Activated CD8-positive, alpha-beta memory T cell treated with anti-CD3 and anti-CD28 coated beads, Interleukin-2, amount 50 U/mL, for 48 hours (primary cell): ENCODE results near the gene LMBR1.
"Not testable (repeated sequence)": the region's sequence is repeated elsewhere in the genome, so short reads cannot be mapped to it uniquely, and the experiment has no call there.

Experiments
- DNase-seq: peaks from one replicate; pipeline ENCODE4 v3.0.0-alpha.2; 2020

The LMBR1 gene

DNA sequence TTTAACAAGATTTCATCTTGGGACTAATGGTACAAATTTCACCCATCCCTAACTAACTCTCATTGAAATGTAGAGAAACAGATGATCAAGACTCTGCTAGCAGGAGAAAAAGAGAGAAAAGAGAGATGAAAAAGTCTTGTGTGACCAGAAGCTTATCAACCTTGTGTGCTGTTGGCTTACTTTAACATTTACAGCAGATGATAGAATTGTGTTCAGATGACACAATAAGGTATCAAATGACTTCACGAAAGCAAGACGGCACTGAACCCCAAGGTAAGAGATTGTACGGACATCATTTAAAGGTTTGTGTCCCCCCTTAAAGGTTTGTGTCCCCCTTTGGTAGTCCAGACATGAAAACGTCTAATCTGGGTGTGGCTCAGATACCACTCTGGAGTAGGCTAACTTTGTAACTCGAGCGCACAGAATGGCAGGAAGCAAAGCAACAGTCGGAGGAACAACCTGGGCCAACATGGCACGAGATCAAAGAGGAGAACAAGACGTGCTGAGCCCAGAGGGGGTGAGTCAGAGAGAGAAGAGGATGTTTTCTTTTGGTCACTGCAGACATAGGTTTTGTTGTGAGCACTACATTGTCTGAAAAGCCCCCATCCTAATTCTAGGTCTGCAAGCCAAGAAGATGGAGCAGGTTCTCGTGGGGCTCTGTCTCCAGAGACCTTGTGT, 10.4 kb upstream of the LMBR1 start:
- DNase-seq, result no peak

DNA sequence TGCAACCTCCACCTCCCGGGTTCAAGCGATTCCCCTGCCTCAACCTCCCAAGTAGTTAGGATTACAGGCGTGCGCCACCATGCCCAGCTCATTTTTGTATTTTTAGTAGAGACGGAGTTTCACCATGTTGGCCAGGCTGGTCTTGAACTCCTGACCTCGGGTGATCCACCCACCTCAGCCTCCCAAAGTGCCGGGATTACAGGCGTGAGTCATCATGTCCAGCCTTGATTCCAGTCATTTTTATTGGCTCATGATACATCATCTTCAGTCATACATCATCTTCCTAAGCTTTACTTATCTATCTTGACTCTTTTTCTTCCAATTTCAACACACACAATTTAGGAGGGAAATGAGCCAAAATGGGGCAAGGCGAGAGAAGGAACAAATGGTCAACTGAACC, 7.1 kb upstream of the LMBR1 start:
- not testable (repeated sequence) for DNase-seq

DNA sequence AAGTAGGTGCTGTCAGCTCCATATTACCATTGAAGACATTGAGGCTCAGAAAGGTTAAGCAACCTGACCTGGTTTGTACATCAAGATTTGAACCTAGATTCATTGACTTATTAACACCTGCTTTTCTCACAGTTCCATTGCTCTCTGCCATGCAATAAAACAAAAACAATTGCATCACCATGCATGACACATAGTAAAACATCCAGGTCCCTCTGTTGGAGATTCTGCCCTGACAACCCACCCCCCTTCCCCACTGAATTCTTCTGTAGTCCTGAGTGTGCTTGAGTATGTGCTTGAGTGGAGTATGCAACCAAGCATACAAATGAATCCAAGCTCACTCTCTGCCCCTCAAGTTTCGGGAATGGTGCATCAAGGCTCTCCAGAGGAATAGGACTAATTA, 6.0 kb upstream of the LMBR1 start:
- DNase-seq, result no peak

DNA sequence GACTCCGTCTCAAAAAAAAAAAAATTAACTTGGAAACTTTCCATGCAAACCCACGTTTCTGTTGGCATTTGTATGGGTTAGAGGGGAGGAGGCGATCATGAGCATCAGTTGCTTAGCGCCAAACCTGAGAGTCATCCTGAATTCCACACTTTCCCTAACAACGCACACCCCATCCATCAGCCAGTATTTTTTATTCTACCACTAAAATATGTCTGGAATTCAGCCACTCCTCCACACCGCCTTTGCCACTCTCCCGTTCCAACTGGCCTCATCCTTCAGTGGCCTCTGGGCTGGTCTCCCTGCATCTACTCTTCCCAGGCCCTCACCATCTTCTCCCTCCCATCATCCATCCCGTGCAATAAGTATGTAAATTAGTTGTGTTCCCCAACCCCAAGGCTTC, 4.7 kb upstream of the LMBR1 start:
- DNase-seq, result no peak

DNA sequence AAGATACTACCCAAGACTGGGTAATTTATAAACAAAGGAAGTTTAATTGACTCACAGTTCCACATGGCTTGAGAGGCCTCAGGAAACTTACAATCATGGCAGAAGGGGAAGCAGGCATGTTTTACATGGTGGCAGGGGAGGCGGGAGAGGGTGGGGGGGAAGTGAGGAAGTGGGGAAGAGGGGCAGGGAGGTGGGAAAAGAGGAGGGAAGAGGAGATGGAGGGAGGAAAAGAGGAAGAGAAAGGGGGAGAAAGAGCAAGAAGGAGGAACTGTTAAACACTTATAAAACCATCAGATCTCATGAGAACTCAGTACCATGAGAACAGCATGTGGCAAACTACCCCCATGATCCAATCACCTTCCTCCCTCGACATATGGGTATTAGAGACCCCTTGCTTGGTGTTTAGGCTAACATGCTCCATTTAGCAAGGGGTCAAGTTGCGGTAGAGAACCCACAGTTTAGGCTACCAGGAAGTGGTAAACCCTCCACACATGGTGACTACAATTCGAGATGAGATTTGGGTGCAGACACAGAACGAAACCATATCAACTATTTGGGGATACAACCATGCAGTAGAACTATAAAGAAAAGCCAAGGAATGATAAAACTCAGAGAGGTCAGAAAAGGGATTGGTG, 3.5 kb upstream of the LMBR1 start:
- no peak for DNase-seq

DNA sequence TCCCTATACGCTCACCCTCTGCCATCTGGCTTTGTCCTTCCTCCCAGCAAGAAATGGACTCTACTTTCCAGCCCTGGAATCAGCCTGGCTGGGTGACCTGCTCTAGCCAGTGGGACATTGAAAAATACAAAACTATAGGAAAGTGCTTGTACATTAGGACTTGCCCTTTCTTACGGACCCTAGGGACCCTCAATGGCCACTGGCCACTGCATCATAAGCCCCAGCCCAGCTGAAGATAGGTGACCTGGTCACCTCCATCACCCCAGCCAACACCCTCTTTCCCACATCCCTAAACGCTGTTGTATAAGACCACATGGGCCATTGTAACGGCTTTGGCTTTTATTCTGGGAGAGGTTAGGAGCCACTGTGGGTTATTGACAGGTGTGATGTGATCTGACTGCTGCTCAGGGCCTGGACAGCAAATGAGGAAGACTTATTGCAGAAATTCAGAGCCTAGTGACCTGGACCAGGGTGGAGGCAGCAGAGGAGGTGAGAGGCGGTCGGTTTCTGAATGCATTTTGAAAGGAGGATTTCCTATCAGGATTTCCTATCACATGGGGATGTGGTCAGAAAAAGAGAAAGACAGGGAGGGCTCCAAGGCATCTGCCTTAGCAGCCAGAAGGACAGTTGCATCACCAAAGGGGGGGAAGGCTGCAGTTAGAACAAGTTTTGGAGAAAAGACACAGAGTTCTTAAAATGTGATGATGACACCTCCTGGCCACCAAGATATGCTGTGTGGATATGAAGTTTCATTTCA, 2.2 kb upstream of the LMBR1 start:
- DNase-seq, result no peak

DNA sequence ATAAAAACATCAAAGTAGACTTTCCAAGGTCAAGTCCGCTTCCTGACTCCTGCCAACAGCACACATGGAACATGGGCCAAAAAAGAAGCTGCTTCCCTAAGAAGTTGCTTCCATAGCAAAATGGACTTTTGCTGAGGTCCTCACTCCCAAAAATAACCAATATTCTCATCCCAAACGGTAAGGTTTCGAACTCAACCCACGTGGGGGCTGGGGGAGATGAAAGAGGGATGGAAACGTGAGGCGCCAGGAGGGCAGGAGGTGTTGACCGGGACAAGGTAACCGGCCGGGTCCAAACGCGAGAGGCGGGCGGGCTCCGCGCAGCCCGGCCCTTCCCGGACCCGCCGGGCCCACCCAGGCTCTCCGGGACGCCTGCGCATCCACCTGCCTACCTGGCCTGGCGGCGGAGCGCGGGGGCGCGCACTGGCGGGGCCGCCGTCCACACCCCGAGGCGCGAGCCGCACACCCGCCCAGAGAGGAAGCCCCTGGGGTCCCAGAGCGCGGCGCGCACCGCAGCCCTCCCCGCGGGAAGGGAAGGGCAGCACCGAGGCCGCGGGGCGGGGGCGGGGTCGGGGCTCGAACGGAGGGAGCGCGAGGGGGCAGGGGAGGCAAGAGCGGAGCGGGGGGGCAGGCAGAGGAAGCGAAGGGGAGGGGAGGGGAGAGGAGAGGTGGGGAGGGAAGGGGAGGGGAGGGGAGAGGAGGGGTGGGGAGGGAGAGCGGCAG, 742 bp downstream of the LMBR1 start:
- peak; percentile 77 for DNase-seq

DNA sequence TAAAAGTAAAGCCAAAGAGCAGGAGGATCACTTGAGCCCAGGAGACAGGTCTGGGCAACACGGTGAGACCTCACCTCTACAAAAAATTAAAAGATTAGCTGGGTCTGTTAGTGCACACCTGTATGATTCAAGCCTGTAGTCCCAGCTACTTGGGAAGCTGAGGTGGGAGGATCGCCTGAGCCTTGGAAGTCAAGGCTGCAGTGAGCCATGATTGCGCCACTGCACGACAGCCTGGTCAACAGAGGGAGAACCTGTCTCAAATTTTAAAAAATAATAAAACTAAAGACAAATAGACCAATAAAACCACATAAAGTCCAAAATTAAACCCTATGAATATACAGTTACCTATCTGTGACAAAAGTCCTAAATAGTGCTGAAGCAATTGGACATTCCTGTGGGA, 3.2 kb downstream of the LMBR1 start:
- DNase-seq, result no peak

DNA sequence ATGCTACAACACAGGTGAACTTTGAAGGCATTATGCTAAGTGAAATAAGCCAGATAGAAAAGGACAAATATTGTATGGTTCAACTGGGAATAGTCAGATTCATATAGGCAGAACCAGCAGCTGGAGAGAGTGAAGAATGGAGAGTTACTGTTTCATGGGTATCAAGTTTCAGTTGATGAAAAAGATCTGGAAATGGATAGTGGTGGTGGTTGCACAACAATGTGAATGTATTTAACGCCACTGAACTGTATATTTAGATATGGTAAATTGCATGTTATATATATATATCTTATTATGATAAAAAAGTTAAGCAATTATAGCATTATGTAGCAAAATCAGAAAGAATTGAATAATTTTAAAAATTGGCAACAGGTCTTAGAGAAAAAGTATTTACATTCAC, 3.9 kb downstream of the LMBR1 start:
- DNase-seq, result no peak

DNA sequence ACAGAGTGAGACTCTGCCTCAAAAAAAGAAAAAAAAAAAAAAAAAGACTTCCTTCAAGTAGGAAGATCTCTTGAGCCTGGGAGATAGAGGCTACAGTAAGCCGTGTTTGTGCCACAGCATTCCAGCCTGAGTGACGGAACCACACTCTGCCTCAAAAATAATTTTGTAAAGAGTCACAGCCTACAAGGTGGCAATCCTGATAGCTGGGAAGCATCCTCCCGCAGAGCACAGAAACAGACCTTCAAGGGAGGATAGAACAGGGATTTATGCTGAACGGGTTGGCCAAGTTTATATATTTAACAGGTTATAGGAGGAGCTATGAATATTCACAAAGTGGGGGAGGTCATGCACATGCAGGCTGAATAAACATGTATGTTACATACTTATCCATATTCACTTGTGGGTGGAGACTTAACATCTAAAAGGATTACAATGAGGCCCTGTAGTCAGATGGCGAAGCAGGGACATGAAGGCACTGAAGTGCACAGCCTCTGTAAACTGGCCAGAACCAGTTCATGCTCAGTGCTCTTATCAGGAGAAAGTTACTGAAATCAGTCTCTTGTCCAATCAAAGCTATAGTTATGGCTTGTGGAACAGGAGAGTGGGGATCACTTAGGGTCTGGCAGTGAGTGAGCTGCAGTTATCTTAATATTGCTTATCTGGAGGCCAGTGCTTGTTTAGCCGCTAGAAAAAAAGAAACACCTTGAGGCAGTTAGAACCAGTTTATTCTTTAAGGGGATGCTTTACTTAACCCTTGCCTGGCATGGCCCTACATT, 6.8 kb downstream of the LMBR1 start:
- no peak for DNase-seq

DNA sequence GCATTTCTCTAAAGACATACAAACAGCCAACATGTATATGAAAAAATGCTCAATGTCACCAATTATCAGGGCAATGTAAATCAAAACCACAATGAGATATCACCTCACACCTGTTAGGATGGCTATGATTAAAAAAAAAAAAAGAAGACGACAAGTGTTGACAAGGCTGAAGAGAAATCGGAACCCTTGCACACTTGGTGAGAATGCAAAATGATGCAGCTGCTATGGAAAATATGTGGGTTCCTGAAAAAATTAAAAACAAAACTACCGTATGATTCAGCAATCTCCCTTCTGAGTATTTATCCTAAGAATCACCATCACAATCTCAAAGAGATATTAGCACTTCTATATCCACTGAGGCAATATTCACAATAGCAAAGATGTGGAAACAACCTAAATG, 11.3 kb downstream of the LMBR1 start:
- no peak for DNase-seq

DNA sequence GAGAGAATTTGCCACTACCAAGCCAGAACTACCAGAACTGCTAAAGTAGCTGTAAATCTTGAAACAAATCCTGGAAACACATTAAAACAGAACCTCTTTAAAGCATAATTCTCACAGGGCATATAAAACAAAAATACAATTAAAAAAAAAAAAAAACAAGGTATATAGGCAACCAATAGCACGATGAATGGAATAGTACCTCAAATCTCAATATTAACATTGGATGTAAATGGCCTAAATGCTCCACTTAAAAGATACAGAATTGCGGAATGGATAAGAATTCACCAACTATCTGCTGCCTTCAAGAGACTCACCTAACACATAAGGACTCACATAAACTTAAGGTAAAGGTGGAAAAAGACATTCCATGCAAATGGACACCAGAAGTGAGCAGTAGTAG, 17.2 kb downstream of the LMBR1 start:
- no peak for DNase-seq

DNA sequence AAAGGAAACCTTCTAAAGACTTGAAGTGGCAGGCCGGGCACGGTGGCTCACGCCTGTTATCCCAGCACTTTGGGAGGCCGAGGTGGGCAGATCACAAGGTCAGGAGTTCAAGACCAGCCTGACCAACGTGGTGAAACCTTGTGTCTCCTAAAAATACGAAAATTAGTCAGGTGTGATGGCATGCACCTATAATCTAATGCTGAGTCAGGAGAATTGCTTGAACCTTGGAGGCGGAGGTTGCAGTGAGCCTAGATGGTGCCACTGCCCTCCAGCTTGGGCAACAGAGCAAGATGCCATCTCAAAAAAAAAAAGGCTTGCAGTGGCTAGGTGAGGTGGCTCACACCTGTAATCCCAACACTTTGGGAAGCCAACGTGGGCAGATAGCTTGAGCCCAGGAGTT, 24.6 kb downstream of the LMBR1 start:
- not testable (repeated sequence) for DNase-seq

DNA sequence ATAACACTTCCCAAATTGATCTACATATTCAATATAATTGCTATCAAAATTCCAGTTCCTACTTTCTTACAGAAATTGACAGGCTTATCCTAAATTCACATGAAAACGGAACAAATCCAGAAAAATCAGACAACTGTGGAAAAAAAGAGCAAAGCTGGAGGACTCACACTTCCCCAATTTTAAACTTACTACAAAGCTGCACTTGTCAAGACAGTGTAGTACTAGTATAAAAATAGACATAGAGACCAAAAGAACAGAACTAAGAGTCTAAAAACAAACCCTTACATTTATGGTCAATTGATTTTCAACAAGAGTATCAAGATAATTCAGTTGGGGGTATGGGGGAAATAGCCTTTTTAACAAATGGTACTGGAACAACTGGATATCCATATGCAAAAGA, 27.5 kb downstream of the LMBR1 start:
- DNase-seq, result no peak

DNA sequence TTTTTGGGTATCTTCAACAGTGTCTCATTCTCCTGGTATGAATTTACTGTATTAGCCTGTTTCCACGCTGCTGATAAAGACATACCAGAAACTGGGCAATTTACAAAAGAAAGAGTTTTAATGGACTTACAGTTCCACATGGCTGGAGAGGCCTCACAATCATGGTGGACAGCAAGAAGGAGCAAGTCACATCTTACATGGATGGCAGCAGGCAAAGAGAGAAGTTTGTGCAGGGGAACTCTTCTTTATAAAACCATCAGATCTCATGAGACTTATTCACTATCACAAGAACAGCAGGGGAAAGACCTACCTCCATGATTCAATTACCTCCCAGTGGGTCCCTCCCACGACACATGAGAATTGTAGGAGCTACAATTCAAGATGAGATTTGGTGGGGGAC, 31.0 kb downstream of the LMBR1 start:
- not testable (repeated sequence) for DNase-seq

DNA sequence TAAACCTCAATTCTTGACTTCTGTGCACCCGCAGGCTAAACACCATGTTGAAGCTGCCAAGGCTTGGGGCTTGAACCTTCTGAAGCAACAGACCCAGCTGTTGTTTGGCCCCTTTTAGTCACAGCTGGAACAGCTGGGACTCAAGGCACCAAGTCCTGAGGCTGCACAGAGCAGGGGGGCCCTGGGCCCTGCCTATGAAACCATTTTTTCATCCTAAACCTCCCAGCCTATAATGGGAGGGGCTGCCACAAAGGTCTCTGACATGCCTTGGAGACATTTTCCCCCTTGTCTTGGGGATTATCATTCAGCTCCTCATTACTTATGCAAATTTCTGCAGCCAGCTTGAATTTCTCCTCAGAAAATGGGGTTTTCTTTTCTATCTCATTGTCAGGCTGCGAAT, 31.8 kb downstream of the LMBR1 start:
- no peak for DNase-seq

DNA sequence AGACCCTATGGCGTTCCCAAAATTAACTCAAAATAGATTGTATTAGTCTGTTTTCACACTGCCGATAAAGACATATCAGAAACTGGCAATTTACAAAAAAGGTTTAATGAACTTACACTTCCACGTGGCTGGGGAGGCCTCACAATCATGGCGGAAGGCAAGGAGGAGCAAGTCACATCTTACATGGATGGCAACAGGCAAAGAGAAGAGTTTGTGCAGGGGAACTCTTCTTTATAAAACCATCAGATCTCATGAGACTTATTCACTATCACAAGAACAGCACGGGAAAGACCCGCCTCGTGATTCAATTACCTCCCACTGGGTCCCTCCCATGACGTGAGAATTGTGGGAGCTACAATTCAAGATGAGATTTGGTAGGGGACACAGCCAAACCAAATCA, 32.9 kb downstream of the LMBR1 start:
- DNase-seq, result not testable (repeated sequence)

DNA sequence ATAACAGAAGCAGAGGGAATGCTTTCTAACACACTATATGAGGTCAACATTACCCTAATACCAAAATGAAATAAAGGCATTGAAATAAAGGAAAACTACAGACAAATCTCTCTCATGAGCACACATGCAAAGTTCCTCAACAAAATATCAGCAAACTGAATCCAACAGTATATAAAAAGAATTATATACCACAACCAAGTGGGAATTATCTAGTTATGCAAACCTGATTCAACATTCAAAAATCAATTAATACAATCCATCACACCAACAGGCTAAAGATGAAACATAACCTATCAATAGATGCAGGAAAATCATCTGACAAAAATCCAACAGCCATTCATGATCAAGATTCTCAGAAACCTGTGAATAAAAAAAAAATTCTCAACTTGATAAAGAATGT, 34.5 kb downstream of the LMBR1 start:
- no peak for DNase-seq

DNA sequence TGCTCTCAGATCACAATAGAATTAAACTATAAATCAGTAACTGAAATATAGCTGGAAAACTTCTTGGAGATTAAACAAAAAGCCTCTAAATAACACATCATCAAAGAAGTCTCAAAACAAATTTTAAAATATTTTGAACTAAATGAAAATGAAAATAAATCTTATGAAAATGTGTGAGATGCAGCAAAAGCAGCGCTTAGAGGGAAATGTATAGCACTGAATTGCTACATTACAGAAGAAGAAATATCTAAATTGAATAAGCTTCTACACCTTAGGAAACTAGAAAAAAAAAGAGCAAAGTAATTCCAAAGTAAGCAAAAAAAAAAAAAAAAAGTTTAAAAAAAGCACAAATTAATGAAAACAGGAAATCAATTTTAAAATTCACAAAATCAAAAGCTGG, 35.2 kb downstream of the LMBR1 start:
- DNase-seq, result no peak

DNA sequence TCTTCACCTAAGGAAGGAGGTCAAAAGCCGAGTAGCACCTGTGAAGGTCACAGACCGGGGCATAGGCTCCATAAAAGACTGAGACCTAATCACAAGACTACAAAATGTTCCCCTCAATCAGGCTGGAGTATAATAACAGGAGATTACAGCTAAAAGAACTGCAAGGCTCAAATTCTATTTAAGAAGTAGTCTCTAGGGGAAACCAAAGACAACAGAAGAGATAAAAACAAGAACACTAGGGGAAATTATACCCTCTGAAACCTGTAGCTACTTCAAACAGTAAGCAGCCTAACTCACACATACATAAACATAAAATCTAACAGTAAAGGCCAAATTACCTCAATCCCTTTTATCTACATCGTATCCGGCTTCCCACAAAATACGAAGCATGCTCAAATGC, 38.3 kb downstream of the LMBR1 start:
- no peak for DNase-seq

DNA sequence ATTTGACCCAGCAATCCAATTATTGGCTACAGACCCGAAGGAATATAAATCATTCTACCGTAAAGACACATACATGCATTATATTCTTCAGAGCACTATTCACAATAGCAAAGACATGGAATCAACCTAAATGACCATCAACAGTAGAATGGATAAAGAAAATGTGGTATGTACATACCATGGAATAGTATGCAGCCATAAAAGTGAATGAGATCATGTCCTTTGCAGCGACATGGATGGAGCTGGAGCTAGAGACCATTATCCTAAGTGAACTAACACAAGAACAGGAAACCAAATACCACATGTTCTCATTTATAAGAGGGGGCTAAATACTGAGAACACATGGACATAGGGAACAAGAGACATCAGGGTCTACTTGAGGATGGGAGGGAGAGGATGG, 44.0 kb downstream of the LMBR1 start:
- no peak for DNase-seq

DNA sequence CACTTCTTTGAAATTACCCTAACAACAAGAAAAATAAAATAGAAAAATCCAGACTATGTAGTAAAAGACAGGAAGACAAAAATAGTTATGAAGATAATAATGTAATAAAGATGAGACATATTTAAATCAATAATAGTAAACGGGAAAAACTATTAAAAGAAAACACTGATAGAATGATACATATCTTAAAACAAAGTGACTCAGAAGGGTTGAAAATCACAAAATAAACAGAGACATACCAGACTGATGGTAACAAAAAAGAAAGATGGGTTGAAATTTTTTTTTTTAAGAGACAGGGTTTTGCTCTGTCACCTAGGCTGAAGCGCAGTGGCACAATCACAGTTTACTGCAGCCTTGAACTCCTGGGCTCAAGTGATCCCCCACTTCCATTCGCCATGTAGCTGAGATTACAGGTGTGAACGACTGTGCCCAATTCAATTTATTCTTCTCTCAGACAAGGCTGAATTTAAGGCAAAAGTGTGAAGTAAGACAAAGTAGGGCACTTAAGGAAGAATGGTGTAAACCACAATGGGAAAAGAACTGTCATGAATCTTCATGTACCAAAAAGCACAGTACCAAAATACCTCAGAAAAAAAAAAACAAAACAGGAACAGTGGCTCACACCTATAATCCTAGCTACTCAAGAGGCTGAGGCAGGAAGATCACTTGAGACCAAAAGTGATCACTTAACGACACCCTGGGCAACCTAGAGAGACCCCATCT, 47.4 kb downstream of the LMBR1 start:
- DNase-seq, result no peak
